ENCODE results near the gene SCD5. TPM values are rescaled to one million over a fixed set of nuclear protein-coding genes. Genes with fewer than 3 reads are reported as not detected.
A peak's percentile ranks its signal among the peaks of the same experiment; 100 is the strongest.

The SCD5 gene
- total RNA-seq, 6 donors from 2014 or later: 17.8 to 40.3 (median 25.3) TPM

DNA sequence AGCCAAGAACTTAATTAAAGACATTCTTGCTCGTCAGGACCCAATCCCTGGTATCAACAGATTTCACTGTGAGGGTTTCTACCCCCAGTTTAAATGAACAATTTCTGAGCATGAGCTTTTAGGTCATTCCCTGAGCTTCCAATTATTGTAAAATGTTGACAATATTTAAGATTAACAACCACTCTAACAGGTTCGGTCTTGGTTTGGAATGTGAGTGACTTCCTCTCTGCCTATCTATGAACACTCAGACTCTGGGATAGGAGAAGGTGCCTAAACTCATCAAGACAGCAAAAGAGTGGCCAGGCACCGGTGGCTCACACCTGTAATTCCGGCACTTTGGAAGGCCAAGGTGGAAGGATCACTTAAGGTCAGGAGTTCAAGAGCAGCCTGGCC, 153.9 kb downstream of the SCD5 start:
- Histone ChIP-seq H3K9me3 (no peaks in the 10 kb centered on the region), H3K4me1 (peaks cover 0 to 4% (median 0%) of the 10 kb centered on the region in 4 donors), H3K4me3 (no peak overlapping the region), H3K27ac (no peak overlapping the region), H3K27me3 (no peaks in the 10 kb centered on the region), H3K36me3 (no peaks in the 10 kb centered on the region)
- DNase-seq (no peak), ATAC-seq (ENCODE audit: low FRiP score in 2 of 2) (no peak)
- 62 to 65% methylated on average over 4 of the region's 4 CpGs for WGBS, 2 donors
- TF ChIP-seq, protein P1, sequence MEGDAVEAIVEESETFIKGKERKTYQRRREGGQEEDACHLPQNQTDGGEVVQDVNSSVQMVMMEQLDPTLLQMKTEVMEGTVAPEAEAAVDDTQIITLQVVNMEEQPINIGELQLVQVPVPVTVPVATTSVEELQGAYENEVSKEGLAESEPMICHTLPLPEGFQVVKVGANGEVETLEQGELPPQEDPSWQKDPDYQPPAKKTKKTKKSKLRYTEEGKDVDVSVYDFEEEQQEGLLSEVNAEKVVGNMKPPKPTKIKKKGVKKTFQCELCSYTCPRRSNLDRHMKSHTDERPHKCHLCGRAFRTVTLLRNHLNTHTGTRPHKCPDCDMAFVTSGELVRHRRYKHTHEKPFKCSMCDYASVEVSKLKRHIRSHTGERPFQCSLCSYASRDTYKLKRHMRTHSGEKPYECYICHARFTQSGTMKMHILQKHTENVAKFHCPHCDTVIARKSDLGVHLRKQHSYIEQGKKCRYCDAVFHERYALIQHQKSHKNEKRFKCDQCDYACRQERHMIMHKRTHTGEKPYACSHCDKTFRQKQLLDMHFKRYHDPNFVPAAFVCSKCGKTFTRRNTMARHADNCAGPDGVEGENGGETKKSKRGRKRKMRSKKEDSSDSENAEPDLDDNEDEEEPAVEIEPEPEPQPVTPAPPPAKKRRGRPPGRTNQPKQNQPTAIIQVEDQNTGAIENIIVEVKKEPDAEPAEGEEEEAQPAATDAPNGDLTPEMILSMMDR (IDR thresholded peaks at IDR 0.05): no peak
- TF ChIP-seq POLR2A (IDR thresholded peaks at IDR 0.05) (no peak), POLR2AphosphoS5 (IDR thresholded peaks at IDR 0.05) (no peak), EP300 (IDR thresholded peaks at IDR 0.05) (no peak)

DNA sequence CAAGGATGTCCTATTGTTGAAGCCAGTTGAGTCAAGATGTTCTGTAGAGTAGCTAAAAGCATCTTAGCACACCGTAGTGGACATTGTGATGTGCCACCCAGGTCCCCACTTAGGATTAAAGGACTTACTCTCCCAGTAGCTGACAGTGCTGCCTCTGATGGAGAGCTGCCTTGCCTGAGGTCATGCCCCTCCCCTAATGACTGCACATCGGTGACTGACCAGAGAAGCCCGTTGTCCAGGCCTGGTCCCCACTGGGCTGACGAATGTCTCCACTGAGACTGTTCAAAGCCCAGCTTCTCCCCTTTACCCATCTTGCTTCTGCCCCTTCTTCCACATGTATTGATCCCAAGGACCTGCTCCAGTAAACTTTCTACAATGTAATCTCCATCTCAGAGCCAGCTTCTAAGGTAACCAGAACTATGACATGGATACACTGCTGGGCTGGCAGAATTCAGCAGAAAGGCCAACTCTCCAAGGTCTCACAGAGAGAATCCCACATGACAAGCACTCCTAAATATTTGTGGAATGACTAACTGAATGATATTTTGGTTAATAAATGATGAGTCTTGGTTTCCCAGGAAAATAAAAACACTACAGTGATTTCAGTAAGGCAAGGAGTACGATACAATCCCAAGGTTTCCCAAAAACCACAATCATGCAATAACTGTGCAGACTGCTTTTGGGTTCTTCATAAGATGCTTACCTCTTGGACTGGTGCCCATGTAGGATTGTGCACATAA, 154.4 kb downstream of the SCD5 start:
- no peak overlapping the region for H3K4me3 ChIP-seq
- no peak for DNase-seq
- no peak for TF ChIP-seq POLR2AphosphoS5 (IDR thresholded peaks at IDR 0.05)
- TF ChIP-seq, protein P1 (IDR thresholded peaks at IDR 0.05): no peak
- TF ChIP-seq POLR2A (IDR thresholded peaks at IDR 0.05): no peak
- no peak for TF ChIP-seq EP300 (IDR thresholded peaks at IDR 0.05)
- no peaks in the 10 kb centered on the region for H3K9me3 ChIP-seq
- ATAC-seq (ENCODE audit: low FRiP score in 2 of 2): no peak
- no peak overlapping the region for H3K27ac ChIP-seq
- 88 to 89% methylated on average over 5 of the region's 5 CpGs for WGBS, 2 donors
- H3K36me3 ChIP-seq: no peaks in the 10 kb centered on the region
- no peaks in the 10 kb centered on the region for H3K27me3 ChIP-seq
- H3K4me1 ChIP-seq: peaks cover 0 to 5% (median 0%) of the 10 kb centered on the region in 4 donors

DNA sequence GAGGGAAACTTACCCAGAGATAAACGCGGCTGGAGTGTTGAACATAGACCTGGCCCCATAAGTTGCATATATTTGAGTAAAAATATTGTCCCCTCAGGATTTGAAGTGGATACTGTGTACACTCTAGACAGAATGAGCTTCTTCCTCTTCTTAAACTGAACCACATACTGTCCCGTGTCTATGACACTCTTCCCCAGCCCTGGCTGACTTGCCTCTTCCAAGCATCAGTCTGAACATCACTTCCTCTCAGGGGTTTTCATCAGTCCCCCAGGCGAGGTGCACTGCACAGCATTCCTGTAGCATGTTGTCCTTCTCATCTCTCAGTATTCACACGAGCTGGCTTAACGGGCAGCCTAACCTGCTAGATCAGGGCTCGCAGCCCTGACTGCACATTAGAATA, 156.3 kb downstream of the SCD5 start:
- 73% methylated on average over 7 of the region's 7 CpGs for WGBS, 2 donors
- Histone ChIP-seq H3K4me3 (no peak overlapping the region), H3K36me3 (no peaks in the 10 kb centered on the region), H3K4me1 (peaks cover 0 to 5% (median 0%) of the 10 kb centered on the region in 4 donors), H3K9me3 (no peaks in the 10 kb centered on the region), H3K27me3 (no peaks in the 10 kb centered on the region), H3K27ac (no peak overlapping the region)
- peak in 1 of 2 donors; percentile 13 for ATAC-seq (ENCODE audit: low FRiP score in 2 of 2)
- TF ChIP-seq POLR2A (IDR thresholded peaks at IDR 0.05): no peak
- TF ChIP-seq EP300 (IDR thresholded peaks at IDR 0.05): no peak
- TF ChIP-seq, protein P1 (IDR thresholded peaks at IDR 0.05): no peak
- no peak for TF ChIP-seq POLR2AphosphoS5 (IDR thresholded peaks at IDR 0.05)
- no peak for DNase-seq

DNA sequence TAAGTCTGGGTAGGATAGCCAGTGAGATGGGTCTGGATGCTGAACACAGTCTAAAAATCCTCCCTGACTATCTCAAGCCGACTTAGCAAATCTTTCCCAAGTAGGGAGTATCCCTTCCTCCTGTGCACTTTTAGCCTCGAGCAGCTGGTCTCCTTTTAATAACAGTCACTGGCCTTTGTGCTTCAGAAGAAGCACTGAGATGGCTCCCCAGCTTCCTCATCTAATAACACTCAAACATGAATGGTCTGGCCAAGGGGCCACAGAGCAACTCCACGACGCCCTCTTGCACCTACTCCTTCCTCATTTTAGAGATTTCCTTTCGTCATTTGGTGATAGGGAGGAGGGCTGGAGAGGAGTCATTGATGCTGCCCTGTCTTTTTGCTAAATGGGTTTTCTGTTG, 158.1 kb downstream of the SCD5 start:
- DNase-seq (no peak), ATAC-seq (ENCODE audit: low FRiP score in 2 of 2) (no peak)
- no peaks in the 10 kb centered on the region for H3K27me3 ChIP-seq
- no peaks in the 10 kb centered on the region for H3K36me3 ChIP-seq
- no peak overlapping the region for H3K4me3 ChIP-seq
- H3K9me3 ChIP-seq: no peaks in the 10 kb centered on the region
- H3K27ac ChIP-seq: no peak overlapping the region
- TF ChIP-seq EP300 (IDR thresholded peaks at IDR 0.05) (no peak), POLR2AphosphoS5 (IDR thresholded peaks at IDR 0.05) (no peak), POLR2A (IDR thresholded peaks at IDR 0.05) (no peak)
- TF ChIP-seq, protein P1 (IDR thresholded peaks at IDR 0.05): no peak
- H3K4me1 ChIP-seq: peaks cover 0 to 5% (median 0%) of the 10 kb centered on the region in 4 donors
- WGBS, 2 donors: 56 to 61% methylated on average over 5 of the region's 5 CpGs

DNA sequence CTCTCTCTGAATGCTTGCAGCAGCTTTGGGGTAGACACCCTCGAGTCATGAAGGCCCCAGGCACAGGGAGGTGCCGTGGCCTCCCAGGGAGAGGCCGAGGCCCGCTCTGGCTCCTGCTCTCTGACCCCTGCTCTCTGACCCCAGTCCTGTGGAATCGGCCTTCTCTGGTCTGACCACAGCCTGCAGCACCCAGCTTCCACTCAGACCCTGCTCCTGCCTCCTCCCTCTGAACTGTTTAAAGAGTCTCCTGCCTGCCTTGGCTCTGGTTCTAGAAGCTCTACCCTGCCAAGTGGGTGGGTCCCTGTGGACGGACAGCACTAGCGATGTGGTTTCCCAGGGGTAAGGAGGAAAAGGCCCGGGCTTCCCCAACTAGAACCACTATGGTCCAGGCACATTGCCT, 158.6 kb downstream of the SCD5 start:
- no peak for ATAC-seq (ENCODE audit: low FRiP score in 2 of 2)
- H3K27ac ChIP-seq: no peak overlapping the region

More for the DNA sequence above, 158.6 kb downstream of the SCD5 start:
- Histone ChIP-seq H3K9me3 (no peaks in the 10 kb centered on the region), H3K4me1 (peaks cover 0 to 5% (median 0%) of the 10 kb centered on the region in 4 donors), H3K4me3 (no peak overlapping the region), H3K27me3 (no peaks in the 10 kb centered on the region), H3K36me3 (no peaks in the 10 kb centered on the region)
- TF ChIP-seq, protein P1 (IDR thresholded peaks at IDR 0.05): no peak
- TF ChIP-seq EP300 (IDR thresholded peaks at IDR 0.05) (no peak), POLR2A (IDR thresholded peaks at IDR 0.05) (no peak), POLR2AphosphoS5 (IDR thresholded peaks at IDR 0.05) (no peak)
- DNase-seq: peak in 1 of 2 donors; percentile 46
- WGBS, 2 donors: 39 to 69% methylated on average over 3 to 8 of the region's 8 CpGs

Data from upper lobe of left lung (tissue), 6 donors.